HEK293 (cell line): ENCODE measurements around the gene PIK3IP1.

Experiments
- CTCF ChIA-PET: fragments of 350-600 bp; formaldehyde crosslinking; extraction: SDS; loops from one replicate; lab custom pipeline; 2021; ENCODE audit warnings: antibody characterized with exemption; lab: Yijun Ruan, JAX
- POLR2A ChIA-PET: fragments of 300-600 bp; formaldehyde crosslinking; extraction: SDS; loops from one replicate; lab custom pipeline; 2020; ENCODE audit warnings: antibody characterized with exemption, inconsistent platforms; lab: Yijun Ruan, JAX
- H3K27ac ChIP-seq: fragments of 200-500 bp; sonication (Bioruptor generic); 2 replicates; pipeline ENCODE4 v1.5.1; 2014; ENCODE audit warnings: low read depth, low read length, control low read depth, inconsistent platforms; ENCODE audit errors: extremely low read depth
- H3K36me3 ChIP-seq, 2 experiments: fragments of 200-500 bp in 1 of 2; sonication (Bioruptor generic) in 1 of 2; 1 replicate in 1 of 2; 2 replicates in 1 of 2; pipeline ENCODE4 v1.5.1; 2014 to 2017; ENCODE audit warnings: inconsistent platforms in 2 of 2, low read length in 2 of 2; ENCODE audit not compliant: control insufficient read depth in 2 of 2, insufficient read depth in 1 of 2
- H3K4me1 ChIP-seq: fragments of 200-500 bp; sonication (Bioruptor generic); 2 replicates; pipeline ENCODE4 v1.5.1; 2014; ENCODE audit warnings: mild to moderate bottlenecking, low read length, inconsistent platforms; ENCODE audit not compliant: control insufficient read depth, insufficient read depth
- H3K4me3 ChIP-seq: 2 replicates; pipeline ENCODE4 v1.5.1; 2011; ENCODE audit warnings: low read depth, mild to moderate bottlenecking, control low read depth, low read length, moderate library complexity
- H3K9me3 ChIP-seq: fragments of 200-500 bp; sonication (Bioruptor generic); 2 replicates; pipeline ENCODE4 v1.5.1; 2014; ENCODE audit warnings: low read depth, low read length, inconsistent platforms; ENCODE audit not compliant: control insufficient read depth, insufficient read depth
- GLIS2 ChIP-seq: fragments of 450-650 bp; formaldehyde crosslinking; IDR thresholded peaks from 2 replicates; pipeline ENCODE4 v1.5.1; 2016; ENCODE audit warnings: missing biosample characterization, missing genetic modification characterization
- SCRT1 ChIP-seq: fragments of 450-650 bp; formaldehyde crosslinking; IDR thresholded peaks from 2 replicates; pipeline ENCODE4 v1.5.1; 2016; ENCODE audit warnings: missing biosample characterization, missing genetic modification characterization, borderline replicate concordance
- SCRT2 ChIP-seq: fragments of 450-650 bp; formaldehyde crosslinking; IDR thresholded peaks from 2 replicates; pipeline ENCODE4 v1.5.1; 2016; ENCODE audit warnings: missing biosample characterization, missing genetic modification characterization
- ZBTB8A ChIP-seq: fragments of 450-650 bp; formaldehyde crosslinking; IDR thresholded peaks from 2 replicates; pipeline ENCODE4 v1.5.1; 2016; ENCODE audit warnings: missing biosample characterization, missing genetic modification characterization
- ZEB2 ChIP-seq: fragments of 450-650 bp; formaldehyde crosslinking; IDR thresholded peaks from 2 replicates; pipeline ENCODE4 v1.5.1; 2016; ENCODE audit warnings: missing biosample characterization, missing genetic modification characterization
- ZFHX2 ChIP-seq: fragments of 450-650 bp; formaldehyde crosslinking; conservative IDR thresholded peaks from 2 replicates; pipeline ENCODE4 v1.5.1; 2016; ENCODE audit warnings: missing biosample characterization, missing genetic modification characterization
- ZFP3 ChIP-seq: fragments of 450-650 bp; formaldehyde crosslinking; IDR thresholded peaks from 2 replicates; pipeline ENCODE4 v1.5.1; 2016; ENCODE audit warnings: low read depth, missing biosample characterization, missing genetic modification characterization
- ZNF221 ChIP-seq: fragments of 450-650 bp; formaldehyde crosslinking; IDR thresholded peaks from 2 replicates; pipeline ENCODE4 v1.5.1; 2017; ENCODE audit warnings: missing biosample characterization, missing genetic modification characterization, borderline replicate concordance
- ZNF239 ChIP-seq: fragments of 450-650 bp; formaldehyde crosslinking; IDR thresholded peaks from 2 replicates; pipeline ENCODE4 v1.5.1; 2016; ENCODE audit warnings: missing biosample characterization, missing genetic modification characterization
- ZNF335 ChIP-seq: fragments of 450-650 bp; formaldehyde crosslinking; conservative IDR thresholded peaks from 2 replicates; pipeline ENCODE4 v1.5.1; 2016; ENCODE audit warnings: missing biosample characterization, missing genetic modification characterization
- ZNF510 ChIP-seq: fragments of 450-650 bp; formaldehyde crosslinking; IDR thresholded peaks from 2 replicates; pipeline ENCODE4 v1.5.1; 2018; ENCODE audit warnings: mild to moderate bottlenecking, missing genetic modification characterization, missing biosample characterization; ENCODE audit not compliant: insufficient replicate concordance
- ZNF561 ChIP-seq: fragments of 450-650 bp; IDR thresholded peaks from 2 replicates; pipeline ENCODE4 v1.5.1; 2018; ENCODE audit warnings: missing biosample characterization, missing genetic modification characterization, borderline replicate concordance
- ZNF777 ChIP-seq: fragments of 450-650 bp; formaldehyde crosslinking; IDR thresholded peaks from 2 replicates; pipeline ENCODE4 v1.5.1; 2017; ENCODE audit warnings: missing biosample characterization, missing genetic modification characterization, borderline replicate concordance
- ZNF785 ChIP-seq: fragments of 450-650 bp; formaldehyde crosslinking; IDR thresholded peaks from 2 replicates; pipeline ENCODE4 v1.5.1; 2016; ENCODE audit warnings: missing biosample characterization, missing genetic modification characterization
- ZNF792 ChIP-seq: fragments of 450-650 bp; formaldehyde crosslinking; IDR thresholded peaks from 2 replicates; pipeline ENCODE4 v1.5.1; 2016; ENCODE audit warnings: missing biosample characterization, missing genetic modification characterization
- TF ChIP-seq, protein P1 (sequence below): fragments of 450-650 bp; formaldehyde crosslinking; conservative IDR thresholded peaks from 2 replicates; pipeline ENCODE4 v1.5.1; 2016; ENCODE audit warnings: low read depth, missing biosample characterization, missing genetic modification characterization
- TF ChIP-seq, protein P2 (sequence below): fragments of 450-650 bp; formaldehyde crosslinking; IDR thresholded peaks from 2 replicates; pipeline ENCODE4 v1.5.1; 2016; ENCODE audit warnings: missing biosample characterization, missing genetic modification characterization
- TF ChIP-seq, protein P3 (sequence below): fragments of 450-650 bp; formaldehyde crosslinking; IDR thresholded peaks from 2 replicates; pipeline ENCODE4 v1.5.1; 2017; ENCODE audit warnings: missing biosample characterization, missing genetic modification characterization

PIK3IP1 gene

DNA sequence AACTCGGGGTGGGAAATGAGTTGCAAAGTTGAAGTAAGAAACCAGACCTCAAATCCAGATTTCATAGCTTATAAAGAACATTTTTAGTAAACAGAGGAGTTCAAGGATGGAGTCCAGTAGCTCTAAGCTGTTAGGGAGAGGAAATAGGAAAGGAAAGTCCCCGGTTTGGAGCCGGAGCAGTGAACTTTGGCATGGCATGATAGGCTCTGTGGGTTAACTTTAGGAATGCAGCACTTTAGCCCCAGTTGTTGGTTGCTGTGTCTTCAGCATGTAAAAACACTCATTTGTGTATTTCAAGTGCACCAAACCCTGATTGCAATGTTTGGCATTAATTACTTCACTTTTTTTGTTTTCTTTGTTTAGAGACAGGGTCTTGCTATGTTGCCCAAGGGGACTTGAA, 8.6 kb upstream of the PIK3IP1 start:
- H3K9me3 ChIP-seq: no peaks in the 10 kb centered on the region
- no peaks in the 10 kb centered on the region for H3K36me3 ChIP-seq
- no peak overlapping the region for H3K4me3 ChIP-seq
- no peak overlapping the region for H3K27ac ChIP-seq
- ChIA-PET CTCF (interaction anchor here (0.5 to 9.3 kb wide), 6 partner anchors 8 to 187 kb away, joined by 3 to 100 read pairs (median 4); partner anchors contain the start of gene PIK3IP1), POLR2A (interaction anchor here (1.9 kb wide), 1 partner anchor 8 kb away, joined by 6 read pairs; the partner anchor contains the start of gene PIK3IP1)
- H3K4me1 ChIP-seq: no peaks in the 10 kb centered on the region
- TF ChIP-seq ZBTB8A (tag by site-specific recombination) (no peak), ZNF561 (tag by site-specific recombination) (no peak), GLIS2 (tag by site-specific recombination) (no peak), ZNF239 (tag by site-specific recombination) (no peak), ZNF221 (tag by site-specific recombination) (no peak), ZEB2 (tag by site-specific recombination) (no peak), ZFP3 (tag by site-specific recombination) (no peak), ZNF785 (tag by site-specific recombination) (no peak)

DNA sequence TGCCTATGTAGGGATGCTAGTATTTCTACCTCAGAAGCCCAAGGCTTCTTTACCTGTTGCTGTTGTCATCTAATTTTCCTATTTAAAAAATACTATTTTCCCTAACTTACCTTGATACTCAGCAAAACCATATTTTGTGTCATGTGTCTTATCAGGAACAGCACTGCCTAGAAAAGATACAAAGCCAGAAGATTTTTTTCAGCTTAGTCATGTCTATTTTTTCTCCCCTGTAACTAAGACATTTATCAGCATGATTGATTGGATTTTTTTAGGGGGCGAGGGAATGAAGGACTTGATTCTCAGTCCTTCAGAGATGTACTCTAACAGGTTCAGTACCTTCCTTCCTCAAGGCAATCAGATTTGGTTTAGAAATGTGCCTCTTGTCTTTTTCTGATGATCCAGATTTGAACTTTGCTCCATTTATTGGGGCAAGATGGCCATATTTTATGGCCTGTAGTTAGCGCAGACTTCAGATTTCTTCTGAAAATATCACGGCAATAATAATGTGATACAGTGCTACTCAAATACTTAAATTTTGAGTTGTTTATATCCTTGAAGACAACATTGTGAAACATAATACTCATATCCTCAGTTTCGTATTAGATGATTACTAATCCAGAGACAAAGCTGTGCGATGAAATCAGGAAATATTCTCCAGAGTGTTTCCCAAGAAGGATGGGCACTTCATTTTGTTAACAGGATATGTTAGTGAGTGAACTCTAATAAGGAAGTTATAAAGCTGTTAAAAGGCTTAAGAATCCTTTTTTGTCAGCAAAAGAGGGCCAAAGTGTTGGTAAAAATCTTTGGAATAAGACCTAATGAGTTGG, 3.8 kb upstream of the PIK3IP1 start:
- Histone ChIP-seq H3K4me3 (no peak overlapping the region), H3K36me3 (no peaks in the 10 kb centered on the region), H3K27ac (no peak overlapping the region), H3K4me1 (peaks cover 11% of the 10 kb centered on the region; the same call in 1 of the 2 replicates), H3K9me3 (no peaks in the 10 kb centered on the region)
- POLR2A ChIA-PET: interaction anchor here (0.8 kb wide), 1 partner anchor 50 kb away, joined by 3 read pairs; the partner anchor contains the start of gene PATZ1
- TF ChIP-seq ZFHX2 (tag by site-specific recombination) (no peak), SCRT2 (tag by site-specific recombination) (peak; percentile 80), ZNF792 (tag by site-specific recombination) (no peak), ZNF777 (no peak), ZEB2 (tag by site-specific recombination) (no peak), ZNF335 (tag by site-specific recombination) (peak; percentile 4; the same call in 1 of the 2 replicates), ZNF510 (tag by site-specific recombination) (no peak), SCRT1 (tag by site-specific recombination) (0 out of 2 replicates have a peak, but pooled peaks have one; percentile 11)
- TF ChIP-seq, protein P1, sequence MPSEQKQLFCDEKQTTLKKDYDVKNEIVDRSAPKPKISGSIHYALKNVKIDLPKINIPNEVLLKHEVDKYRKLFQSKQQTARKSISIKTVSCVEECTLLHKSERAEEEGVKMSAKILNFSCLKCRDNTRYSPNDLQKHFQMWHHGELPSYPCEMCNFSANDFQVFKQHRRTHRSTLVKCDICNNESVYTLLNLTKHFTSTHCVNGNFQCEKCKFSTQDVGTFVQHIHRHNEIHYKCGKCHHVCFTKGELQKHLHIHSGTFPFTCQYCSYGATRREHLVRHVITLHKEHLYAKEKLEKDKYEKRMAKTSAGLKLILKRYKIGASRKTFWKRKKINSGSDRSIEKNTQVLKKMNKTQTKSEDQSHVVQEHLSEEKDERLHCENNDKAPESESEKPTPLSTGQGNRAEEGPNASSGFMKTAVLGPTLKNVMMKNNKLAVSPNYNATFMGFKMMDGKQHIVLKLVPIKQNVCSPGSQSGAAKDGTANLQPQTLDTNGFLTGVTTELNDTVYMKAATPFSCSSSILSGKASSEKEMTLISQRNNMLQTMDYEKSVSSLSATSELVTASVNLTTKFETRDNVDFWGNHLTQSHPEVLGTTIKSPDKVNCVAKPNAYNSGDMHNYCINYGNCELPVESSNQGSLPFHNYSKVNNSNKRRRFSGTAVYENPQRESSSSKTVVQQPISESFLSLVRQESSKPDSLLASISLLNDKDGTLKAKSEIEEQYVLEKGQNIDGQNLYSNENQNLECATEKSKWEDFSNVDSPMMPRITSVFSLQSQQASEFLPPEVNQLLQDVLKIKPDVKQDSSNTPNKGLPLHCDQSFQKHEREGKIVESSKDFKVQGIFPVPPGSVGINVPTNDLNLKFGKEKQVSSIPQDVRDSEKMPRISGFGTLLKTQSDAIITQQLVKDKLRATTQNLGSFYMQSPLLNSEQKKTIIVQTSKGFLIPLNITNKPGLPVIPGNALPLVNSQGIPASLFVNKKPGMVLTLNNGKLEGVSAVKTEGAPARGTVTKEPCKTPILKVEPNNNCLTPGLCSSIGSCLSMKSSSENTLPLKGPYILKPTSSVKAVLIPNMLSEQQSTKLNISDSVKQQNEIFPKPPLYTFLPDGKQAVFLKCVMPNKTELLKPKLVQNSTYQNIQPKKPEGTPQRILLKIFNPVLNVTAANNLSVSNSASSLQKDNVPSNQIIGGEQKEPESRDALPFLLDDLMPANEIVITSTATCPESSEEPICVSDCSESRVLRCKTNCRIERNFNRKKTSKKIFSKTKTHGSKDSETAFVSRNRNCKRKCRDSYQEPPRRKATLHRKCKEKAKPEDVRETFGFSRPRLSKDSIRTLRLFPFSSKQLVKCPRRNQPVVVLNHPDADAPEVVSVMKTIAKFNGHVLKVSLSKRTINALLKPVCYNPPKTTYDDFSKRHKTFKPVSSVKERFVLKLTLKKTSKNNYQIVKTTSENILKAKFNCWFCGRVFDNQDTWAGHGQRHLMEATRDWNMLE (tag by site-specific recombination): no peak
- TF ChIP-seq, protein P2, sequence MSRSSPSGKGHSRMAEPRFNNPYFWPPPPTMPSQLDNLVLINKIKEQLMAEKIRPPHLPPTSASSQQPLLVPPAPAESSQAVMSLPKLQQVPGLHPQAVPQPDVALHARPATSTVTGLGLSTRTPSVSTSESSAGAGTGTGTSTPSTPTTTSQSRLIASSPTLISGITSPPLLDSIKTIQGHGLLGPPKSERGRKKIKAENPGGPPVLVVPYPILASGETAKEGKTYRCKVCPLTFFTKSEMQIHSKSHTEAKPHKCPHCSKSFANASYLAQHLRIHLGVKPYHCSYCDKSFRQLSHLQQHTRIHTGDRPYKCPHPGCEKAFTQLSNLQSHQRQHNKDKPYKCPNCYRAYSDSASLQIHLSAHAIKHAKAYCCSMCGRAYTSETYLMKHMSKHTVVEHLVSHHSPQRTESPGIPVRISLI (tag by site-specific recombination): 0 out of 2 replicates have a peak, but pooled peaks have one; percentile 19
- TF ChIP-seq, protein P3, sequence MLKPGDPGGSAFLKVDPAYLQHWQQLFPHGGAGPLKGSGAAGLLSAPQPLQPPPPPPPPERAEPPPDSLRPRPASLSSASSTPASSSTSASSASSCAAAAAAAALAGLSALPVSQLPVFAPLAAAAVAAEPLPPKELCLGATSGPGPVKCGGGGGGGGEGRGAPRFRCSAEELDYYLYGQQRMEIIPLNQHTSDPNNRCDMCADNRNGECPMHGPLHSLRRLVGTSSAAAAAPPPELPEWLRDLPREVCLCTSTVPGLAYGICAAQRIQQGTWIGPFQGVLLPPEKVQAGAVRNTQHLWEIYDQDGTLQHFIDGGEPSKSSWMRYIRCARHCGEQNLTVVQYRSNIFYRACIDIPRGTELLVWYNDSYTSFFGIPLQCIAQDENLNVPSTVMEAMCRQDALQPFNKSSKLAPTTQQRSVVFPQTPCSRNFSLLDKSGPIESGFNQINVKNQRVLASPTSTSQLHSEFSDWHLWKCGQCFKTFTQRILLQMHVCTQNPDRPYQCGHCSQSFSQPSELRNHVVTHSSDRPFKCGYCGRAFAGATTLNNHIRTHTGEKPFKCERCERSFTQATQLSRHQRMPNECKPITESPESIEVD (tag by site-specific recombination): peak; percentile 13; the same call in 1 of the 2 replicates
- CTCF ChIA-PET: interaction anchor here (0.6 to 9.3 kb wide), 6 partner anchors 13 to 1610 kb away, joined by 3 to 100 read pairs (median 3); no protein-coding TSS in a partner anchor
